HepG2 (cell line): ENCODE results near the gene CCDC175.

Source experiments
- HNF4G ChIP-seq, 2 experiments: sonication (generic) in 1 of 2; formaldehyde crosslinking in 1 of 2; IDR thresholded peaks; 2 replicates each; pipeline versions ENCODE4 v1.4.0 to v1.6.1; 2011 to 2020; ENCODE audit warnings: borderline replicate concordance in 2 of 2, low read depth in 2 of 2, mild to moderate bottlenecking in 2 of 2, low read length in 1 of 2, missing genetic modification reagents in 1 of 2, moderate library complexity in 1 of 2
- JUN ChIP-seq: sonication (generic); formaldehyde crosslinking; IDR thresholded peaks from 2 replicates; pipeline ENCODE4 v1.4.0; 2020; ENCODE audit warnings: mild to moderate bottlenecking, missing genetic modification reagents
- MED8 ChIP-seq: sonication (generic); formaldehyde crosslinking; IDR thresholded peaks from 2 replicates; pipeline ENCODE4 v1.8.1; 2023; ENCODE audit warnings: mild to moderate bottlenecking, missing genetic modification reagents; ENCODE audit not compliant: insufficient replicate concordance
- MEF2D ChIP-seq: sonication (generic); formaldehyde crosslinking; IDR thresholded peaks from 2 replicates; pipeline ENCODE4 v1.5.1; 2020; ENCODE audit warnings: mild to moderate bottlenecking, missing genetic modification reagents
- PAX8 ChIP-seq: sonication (generic); formaldehyde crosslinking; IDR thresholded peaks from 2 replicates; pipeline ENCODE4 v1.8.0; 2022; ENCODE audit warnings: mild to moderate bottlenecking, missing genetic modification reagents, borderline replicate concordance
- SMC3 ChIP-seq: IDR thresholded peaks from 2 replicates; pipeline ENCODE4 v1.6.1; 2011; ENCODE audit warnings: low read length, improper control_type of control experiment
- ZFP1 ChIP-seq: IDR thresholded peaks from 2 replicates; pipeline ENCODE4 v1.6.1; 2016
- ZNF232 ChIP-seq: sonication (generic); formaldehyde crosslinking; IDR thresholded peaks from 2 replicates; pipeline ENCODE4 v1.4.0; 2020; ENCODE audit warnings: missing genetic modification reagents, borderline replicate concordance
- TF ChIP-seq, protein P1 (sequence below): sonication (generic); formaldehyde crosslinking; IDR thresholded peaks from 2 replicates; pipeline ENCODE4 v1.4.0; 2020; ENCODE audit warnings: missing genetic modification reagents, borderline replicate concordance
- TF ChIP-seq, protein P2 (sequence below): sonication (generic); formaldehyde crosslinking; IDR thresholded peaks from 2 replicates; pipeline ENCODE4 v1.8.1; 2023; ENCODE audit warnings: mild to moderate bottlenecking, missing genetic modification reagents

DNA sequence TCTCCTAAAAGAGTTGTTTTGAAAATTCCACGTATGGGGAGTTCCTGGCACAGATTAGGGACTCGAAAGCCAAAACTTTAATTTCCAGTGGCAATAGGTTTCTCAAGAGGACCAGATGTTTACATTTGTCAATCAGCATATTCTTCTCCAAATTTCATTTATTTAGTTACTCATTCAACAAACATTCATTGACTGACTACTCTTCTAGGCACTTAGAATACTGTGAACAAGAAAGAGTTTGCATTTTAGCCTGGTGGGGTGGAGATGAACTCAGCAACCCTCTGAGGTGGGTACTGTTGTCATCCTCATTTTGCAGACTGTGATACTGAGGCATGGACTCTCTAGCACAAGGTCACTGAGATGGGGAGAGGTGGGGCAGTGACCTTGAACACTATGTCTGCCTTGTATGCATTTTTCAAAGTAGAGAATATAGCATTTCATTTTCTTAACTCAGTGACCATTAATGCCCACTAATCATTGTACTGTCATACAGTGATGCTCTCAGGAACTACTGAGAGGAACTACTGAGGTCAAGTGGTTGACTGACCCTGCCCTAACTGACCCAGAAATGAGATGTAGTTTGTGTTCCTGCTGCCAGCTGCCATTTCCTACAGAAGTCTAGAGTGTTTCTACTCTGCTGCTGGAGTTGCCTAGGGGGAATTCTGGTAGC, 94.6 kb downstream of the CCDC175 start:
- TF ChIP-seq ZNF232 (CRISPR knock-in tag), result no peak
- TF ChIP-seq MEF2D (CRISPR knock-in tag), result no peak
- no peak for TF ChIP-seq SMC3
- TF ChIP-seq HNF4G (IDR thresholded peaks at IDR 0.05; ENCODE audit: borderline replicate concordance, low read depth, low read length), result no peak
- TF ChIP-seq HNF4G (CRISPR knock-in tag; IDR thresholded peaks at IDR 0.05; ENCODE audit: borderline replicate concordance, low read depth), result no peak
- TF ChIP-seq PAX8 (CRISPR knock-in tag), result no peak
- TF ChIP-seq, protein P1, sequence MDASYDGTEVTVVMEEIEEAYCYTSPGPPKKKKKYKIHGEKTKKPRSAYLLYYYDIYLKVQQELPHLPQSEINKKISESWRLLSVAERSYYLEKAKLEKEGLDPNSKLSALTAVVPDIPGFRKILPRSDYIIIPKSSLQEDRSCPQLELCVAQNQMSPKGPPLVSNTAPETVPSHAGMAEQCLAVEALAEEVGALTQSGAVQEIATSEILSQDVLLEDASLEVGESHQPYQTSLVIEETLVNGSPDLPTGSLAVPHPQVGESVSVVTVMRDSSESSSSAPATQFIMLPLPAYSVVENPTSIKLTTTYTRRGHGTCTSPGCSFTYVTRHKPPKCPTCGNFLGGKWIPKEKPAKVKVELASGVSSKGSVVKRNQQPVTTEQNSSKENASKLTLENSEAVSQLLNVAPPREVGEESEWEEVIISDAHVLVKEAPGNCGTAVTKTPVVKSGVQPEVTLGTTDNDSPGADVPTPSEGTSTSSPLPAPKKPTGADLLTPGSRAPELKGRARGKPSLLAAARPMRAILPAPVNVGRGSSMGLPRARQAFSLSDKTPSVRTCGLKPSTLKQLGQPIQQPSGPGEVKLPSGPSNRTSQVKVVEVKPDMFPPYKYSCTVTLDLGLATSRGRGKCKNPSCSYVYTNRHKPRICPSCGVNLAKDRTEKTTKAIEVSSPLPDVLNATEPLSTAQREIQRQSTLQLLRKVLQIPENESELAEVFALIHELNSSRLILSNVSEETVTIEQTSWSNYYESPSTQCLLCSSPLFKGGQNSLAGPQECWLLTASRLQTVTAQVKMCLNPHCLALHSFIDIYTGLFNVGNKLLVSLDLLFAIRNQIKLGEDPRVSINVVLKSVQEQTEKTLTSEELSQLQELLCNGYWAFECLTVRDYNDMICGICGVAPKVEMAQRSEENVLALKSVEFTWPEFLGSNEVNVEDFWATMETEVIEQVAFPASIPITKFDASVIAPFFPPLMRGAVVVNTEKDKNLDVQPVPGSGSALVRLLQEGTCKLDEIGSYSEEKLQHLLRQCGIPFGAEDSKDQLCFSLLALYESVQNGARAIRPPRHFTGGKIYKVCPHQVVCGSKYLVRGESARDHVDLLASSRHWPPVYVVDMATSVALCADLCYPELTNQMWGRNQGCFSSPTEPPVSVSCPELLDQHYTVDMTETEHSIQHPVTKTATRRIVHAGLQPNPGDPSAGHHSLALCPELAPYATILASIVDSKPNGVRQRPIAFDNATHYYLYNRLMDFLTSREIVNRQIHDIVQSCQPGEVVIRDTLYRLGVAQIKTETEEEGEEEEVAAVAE (CRISPR knock-in tag), result no peak
- no peak for TF ChIP-seq ZFP1 (CRISPR knock-in tag)
- TF ChIP-seq JUN, result no peak
- TF ChIP-seq MED8, result no peak
- TF ChIP-seq, protein P2, sequence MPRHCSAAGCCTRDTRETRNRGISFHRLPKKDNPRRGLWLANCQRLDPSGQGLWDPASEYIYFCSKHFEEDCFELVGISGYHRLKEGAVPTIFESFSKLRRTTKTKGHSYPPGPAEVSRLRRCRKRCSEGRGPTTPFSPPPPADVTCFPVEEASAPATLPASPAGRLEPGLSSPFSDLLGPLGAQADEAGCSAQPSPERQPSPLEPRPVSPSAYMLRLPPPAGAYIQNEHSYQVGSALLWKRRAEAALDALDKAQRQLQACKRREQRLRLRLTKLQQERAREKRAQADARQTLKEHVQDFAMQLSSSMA (CRISPR knock-in tag), result no peak
